ENCODE data around the gene EPN2. TPM values are rescaled to one million over a fixed set of nuclear protein-coding genes. Genes with fewer than 3 reads are reported as not detected.
"Not testable (repeated sequence)": the region's sequence is repeated elsewhere in the genome, so short reads cannot be mapped to it uniquely, and the experiment has no call there.

EPN2 gene
- polyA plus RNA-seq, 1 donor, result 24.2 TPM

GRCh38 chr17:19345486-19346350 lies 108.6 kb downstream of the EPN2 start:
- H3K9me3 ChIP-seq (ENCODE audit: control insufficient read depth, low read depth, low read length), result peaks cover 7% of the 10 kb centered on the region
- no CpG with 5 or more reads among the region's 13 CpGs for WGBS (ENCODE audit: insufficient coverage, low lambda C conversion rate)
- H3K4me3 ChIP-seq (ENCODE audit: low read length), result no peak overlapping the region
- H3K4me1 ChIP-seq (ENCODE audit: control insufficient read depth, insufficient read depth, low read length), result peaks cover 62% of the 10 kb centered on the region
- H3K27me3 ChIP-seq (ENCODE audit: control insufficient read depth, insufficient read depth, low read length), result no peaks in the 10 kb centered on the region
- peak overlapping the region; percentile 60 for H3K27ac ChIP-seq (ENCODE audit: low read length)
- DNase-seq, result peak in 1 of 2 donors; percentile 61
- H3K36me3 ChIP-seq (ENCODE audit: control insufficient read depth, insufficient read depth, low read length), result no peaks in the 10 kb centered on the region

- WGBS (ENCODE audit: insufficient coverage, low lambda C conversion rate), result 83% methylated on average over 4 of the region's 19 CpGs
- no peaks in the 10 kb centered on the region for H3K27me3 ChIP-seq (ENCODE audit: control insufficient read depth, insufficient read depth, low read length)
- peak overlapping the region; percentile 60 for H3K27ac ChIP-seq (ENCODE audit: low read length)
- no peak overlapping the region for H3K4me3 ChIP-seq (ENCODE audit: low read length)
- H3K4me1 ChIP-seq (ENCODE audit: control insufficient read depth, insufficient read depth, low read length), result peaks cover 61% of the 10 kb centered on the region
- H3K9me3 ChIP-seq (ENCODE audit: control insufficient read depth, low read depth, low read length), result peaks cover 7% of the 10 kb centered on the region
- peak in 1 of 2 donors; percentile 74 for DNase-seq
- no peaks in the 10 kb centered on the region for H3K36me3 ChIP-seq (ENCODE audit: control insufficient read depth, insufficient read depth, low read length)
These were observed 109.4 kb downstream of the EPN2 start for GRCh38 chr17:19346351-19347255.

- no peak for DNase-seq
- Histone ChIP-seq H3K36me3 (ENCODE audit: control insufficient read depth, insufficient read depth, low read length) (no peaks in the 10 kb centered on the region), H3K4me1 (ENCODE audit: control insufficient read depth, insufficient read depth, low read length) (peaks cover 53% of the 10 kb centered on the region), H3K4me3 (ENCODE audit: low read length) (no peak overlapping the region), H3K27ac (ENCODE audit: low read length) (peak overlapping the region; percentile 60), H3K9me3 (ENCODE audit: control insufficient read depth, low read depth, low read length) (peaks cover 7% of the 10 kb centered on the region), H3K27me3 (ENCODE audit: control insufficient read depth, insufficient read depth, low read length) (no peaks in the 10 kb centered on the region)
- no CpG with 5 or more reads among the region's 13 CpGs for WGBS (ENCODE audit: insufficient coverage, low lambda C conversion rate)
These were observed 110.3 kb downstream of the EPN2 start for GRCh38 chr17:19347323-19348080.

GRCh38 chr17:19348081-19348650 lies 111.0 kb downstream of the EPN2 start:
- Histone ChIP-seq H3K36me3 (ENCODE audit: control insufficient read depth, insufficient read depth, low read length) (no peaks in the 10 kb centered on the region), H3K4me1 (ENCODE audit: control insufficient read depth, insufficient read depth, low read length) (peaks cover 48% of the 10 kb centered on the region), H3K9me3 (ENCODE audit: control insufficient read depth, low read depth, low read length) (peaks cover 7% of the 10 kb centered on the region), H3K4me3 (ENCODE audit: low read length) (no peak overlapping the region), H3K27me3 (ENCODE audit: control insufficient read depth, insufficient read depth, low read length) (no peaks in the 10 kb centered on the region), H3K27ac (ENCODE audit: low read length) (peak overlapping the region; percentile 60)
- peak in 1 of 2 donors; percentile 82 for DNase-seq
- WGBS (ENCODE audit: insufficient coverage, low lambda C conversion rate), result no CpG with 5 or more reads among the region's 9 CpGs

- no peaks in the 10 kb centered on the region for H3K27me3 ChIP-seq (ENCODE audit: control insufficient read depth, insufficient read depth, low read length)
- no peaks in the 10 kb centered on the region for H3K36me3 ChIP-seq (ENCODE audit: control insufficient read depth, insufficient read depth, low read length)
- DNase-seq, result no peak
- peaks cover 7% of the 10 kb centered on the region for H3K9me3 ChIP-seq (ENCODE audit: control insufficient read depth, low read depth, low read length)
- H3K4me3 ChIP-seq (ENCODE audit: low read length), result no peak overlapping the region
- peaks cover 42% of the 10 kb centered on the region for H3K4me1 ChIP-seq (ENCODE audit: control insufficient read depth, insufficient read depth, low read length)
- no CpG with 5 or more reads among the region's 9 CpGs for WGBS (ENCODE audit: insufficient coverage, low lambda C conversion rate)
- peak overlapping the region; percentile 60 for H3K27ac ChIP-seq (ENCODE audit: low read length)
These were observed 111.6 kb downstream of the EPN2 start for GRCh38 chr17:19348806-19349205.

- H3K27me3 ChIP-seq (ENCODE audit: control insufficient read depth, insufficient read depth, low read length); H3K9me3 ChIP-seq (ENCODE audit: control insufficient read depth, low read depth, low read length); H3K27ac ChIP-seq (ENCODE audit: low read length); H3K4me3 ChIP-seq (ENCODE audit: low read length); DNase-seq; H3K4me1 ChIP-seq (ENCODE audit: control insufficient read depth, insufficient read depth, low read length): not testable (repeated sequence)
- peaks cover 18% of the 10 kb centered on the region for H3K36me3 ChIP-seq (ENCODE audit: control insufficient read depth, insufficient read depth, low read length)
- no CpG with 5 or more reads among the region's 11 CpGs for WGBS (ENCODE audit: insufficient coverage, low lambda C conversion rate)
These were observed 116.2 kb downstream of the EPN2 start for GRCh38 chr17:19353401-19353800.

- no peak for DNase-seq
- H3K27ac ChIP-seq (ENCODE audit: low read length), result no peak overlapping the region
- H3K4me3 ChIP-seq (ENCODE audit: low read length), result no peak overlapping the region
- no peaks in the 10 kb centered on the region for H3K9me3 ChIP-seq (ENCODE audit: control insufficient read depth, low read depth, low read length)
- H3K4me1 ChIP-seq (ENCODE audit: control insufficient read depth, insufficient read depth, low read length), result no peaks in the 10 kb centered on the region
- peaks cover 23% of the 10 kb centered on the region for H3K36me3 ChIP-seq (ENCODE audit: control insufficient read depth, insufficient read depth, low read length)
- H3K27me3 ChIP-seq (ENCODE audit: control insufficient read depth, insufficient read depth, low read length), result no peaks in the 10 kb centered on the region
- WGBS (ENCODE audit: insufficient coverage, low lambda C conversion rate), result no CpG with 5 or more reads among the region's 6 CpGs
These were observed 117.6 kb downstream of the EPN2 start for GRCh38 chr17:19354748-19355147.

- Histone ChIP-seq H3K36me3 (ENCODE audit: control insufficient read depth, insufficient read depth, low read length) (peaks cover 25% of the 10 kb centered on the region), H3K27ac (ENCODE audit: low read length) (no peak overlapping the region), H3K4me3 (ENCODE audit: low read length) (no peak overlapping the region), H3K9me3 (ENCODE audit: control insufficient read depth, low read depth, low read length) (no peaks in the 10 kb centered on the region), H3K27me3 (ENCODE audit: control insufficient read depth, insufficient read depth, low read length) (no peaks in the 10 kb centered on the region), H3K4me1 (ENCODE audit: control insufficient read depth, insufficient read depth, low read length) (peaks cover 7% of the 10 kb centered on the region)
- no CpG with 5 or more reads among the region's 7 CpGs for WGBS (ENCODE audit: insufficient coverage, low lambda C conversion rate)
- DNase-seq, result no peak
These were observed 120.2 kb downstream of the EPN2 start for GRCh38 chr17:19357351-19357750.

GRCh38 chr17:19357761-19358160 lies 120.6 kb downstream of the EPN2 start:
- H3K27ac ChIP-seq (ENCODE audit: low read length), result no peak overlapping the region
- H3K4me1 ChIP-seq (ENCODE audit: control insufficient read depth, insufficient read depth, low read length), result peaks cover 7% of the 10 kb centered on the region
- WGBS (ENCODE audit: insufficient coverage, low lambda C conversion rate), result no CpG with 5 or more reads among the region's 7 CpGs
- H3K4me3 ChIP-seq (ENCODE audit: low read length), result no peak overlapping the region
- peaks cover 25% of the 10 kb centered on the region for H3K36me3 ChIP-seq (ENCODE audit: control insufficient read depth, insufficient read depth, low read length)
- DNase-seq, result no peak
- no peaks in the 10 kb centered on the region for H3K9me3 ChIP-seq (ENCODE audit: control insufficient read depth, low read depth, low read length)
- H3K27me3 ChIP-seq (ENCODE audit: control insufficient read depth, insufficient read depth, low read length), result no peaks in the 10 kb centered on the region
